Measurements from ENCODE around the gene KCNMA1. TPM values are rescaled to one million over a fixed set of nuclear protein-coding genes. Genes with fewer than 3 reads are reported as not detected.

KCNMA1 gene
- total RNA-seq, 4 donors from 2014 or later, result 4.6 to 10.5 (median 7.8) TPM

DNA sequence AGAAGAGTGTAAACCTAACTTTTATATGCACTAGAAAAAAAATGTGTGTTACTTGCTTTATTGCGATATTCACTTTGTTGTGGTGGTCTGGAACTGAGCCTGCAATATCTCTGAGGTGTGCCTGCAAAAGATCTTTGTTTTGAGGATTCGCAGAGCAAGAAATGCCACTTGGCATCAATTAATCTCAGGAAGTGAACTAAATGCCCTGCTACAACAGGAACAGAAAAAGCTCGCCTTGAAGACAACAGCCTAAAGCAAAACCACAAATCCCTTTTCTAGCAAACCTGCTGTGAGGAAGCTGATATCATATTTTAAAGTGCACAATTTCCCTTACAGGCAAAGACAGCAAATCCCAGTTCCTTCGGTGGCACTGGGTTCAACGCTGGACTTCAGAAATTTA lies 675.8 kb downstream of the KCNMA1 start:
- no peaks in the 10 kb centered on the region for H3K9me3 ChIP-seq
- H3K4me3 ChIP-seq, result no peak overlapping the region
- no peak for DNase-seq (ENCODE audit: low spot score in 2 of 2)
- no peaks in the 10 kb centered on the region for H3K27me3 ChIP-seq
- no peaks in the 10 kb centered on the region for H3K36me3 ChIP-seq
- H3K4me1 ChIP-seq, result peaks cover 3% of the 10 kb centered on the region
- H3K27ac ChIP-seq, result no peak overlapping the region
- TF ChIP-seq POLR2AphosphoS5 (IDR thresholded peaks at IDR 0.05), result no peak
- TF ChIP-seq, protein P1, sequence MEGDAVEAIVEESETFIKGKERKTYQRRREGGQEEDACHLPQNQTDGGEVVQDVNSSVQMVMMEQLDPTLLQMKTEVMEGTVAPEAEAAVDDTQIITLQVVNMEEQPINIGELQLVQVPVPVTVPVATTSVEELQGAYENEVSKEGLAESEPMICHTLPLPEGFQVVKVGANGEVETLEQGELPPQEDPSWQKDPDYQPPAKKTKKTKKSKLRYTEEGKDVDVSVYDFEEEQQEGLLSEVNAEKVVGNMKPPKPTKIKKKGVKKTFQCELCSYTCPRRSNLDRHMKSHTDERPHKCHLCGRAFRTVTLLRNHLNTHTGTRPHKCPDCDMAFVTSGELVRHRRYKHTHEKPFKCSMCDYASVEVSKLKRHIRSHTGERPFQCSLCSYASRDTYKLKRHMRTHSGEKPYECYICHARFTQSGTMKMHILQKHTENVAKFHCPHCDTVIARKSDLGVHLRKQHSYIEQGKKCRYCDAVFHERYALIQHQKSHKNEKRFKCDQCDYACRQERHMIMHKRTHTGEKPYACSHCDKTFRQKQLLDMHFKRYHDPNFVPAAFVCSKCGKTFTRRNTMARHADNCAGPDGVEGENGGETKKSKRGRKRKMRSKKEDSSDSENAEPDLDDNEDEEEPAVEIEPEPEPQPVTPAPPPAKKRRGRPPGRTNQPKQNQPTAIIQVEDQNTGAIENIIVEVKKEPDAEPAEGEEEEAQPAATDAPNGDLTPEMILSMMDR (IDR thresholded peaks at IDR 0.05), result no peak
- no peak for TF ChIP-seq POLR2A (IDR thresholded peaks at IDR 0.05)
- no peak for TF ChIP-seq EP300 (IDR thresholded peaks at IDR 0.05)
- 63% methylated on average over 5 of the region's 5 CpGs for WGBS

DNA sequence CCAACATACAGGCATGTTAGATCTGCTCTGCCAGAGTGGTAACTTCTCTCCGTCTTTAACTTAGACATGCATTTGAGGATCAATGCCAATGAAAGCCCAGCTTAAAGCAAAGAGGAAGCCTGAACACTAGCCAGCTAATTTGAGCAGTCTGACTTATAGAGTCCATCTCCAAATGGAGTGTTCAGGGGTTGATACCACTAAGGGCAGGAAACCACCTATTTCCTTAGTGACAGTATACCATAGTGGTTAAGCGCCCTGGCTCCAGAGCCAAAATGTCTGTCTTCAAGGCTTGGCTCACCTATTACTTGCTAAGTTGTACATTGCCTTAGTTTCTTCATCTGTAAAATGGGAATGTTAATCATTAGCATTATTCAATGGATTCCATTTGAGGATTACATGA lies 678.5 kb downstream of the KCNMA1 start:
- TF ChIP-seq POLR2AphosphoS5 (IDR thresholded peaks at IDR 0.05), result no peak
- TF ChIP-seq EP300 (IDR thresholded peaks at IDR 0.05), result no peak
- no peak for TF ChIP-seq POLR2A (IDR thresholded peaks at IDR 0.05)
- TF ChIP-seq, protein P1 (IDR thresholded peaks at IDR 0.05), result no peak
- Histone ChIP-seq H3K9me3 (no peaks in the 10 kb centered on the region), H3K27me3 (no peaks in the 10 kb centered on the region), H3K27ac (no peak overlapping the region), H3K36me3 (no peaks in the 10 kb centered on the region), H3K4me3 (no peak overlapping the region), H3K4me1 (peaks cover 3% of the 10 kb centered on the region)
- WGBS, result 88% methylated on average over 2 of the region's 2 CpGs
- DNase-seq (ENCODE audit: low spot score in 2 of 2), result no peak

DNA sequence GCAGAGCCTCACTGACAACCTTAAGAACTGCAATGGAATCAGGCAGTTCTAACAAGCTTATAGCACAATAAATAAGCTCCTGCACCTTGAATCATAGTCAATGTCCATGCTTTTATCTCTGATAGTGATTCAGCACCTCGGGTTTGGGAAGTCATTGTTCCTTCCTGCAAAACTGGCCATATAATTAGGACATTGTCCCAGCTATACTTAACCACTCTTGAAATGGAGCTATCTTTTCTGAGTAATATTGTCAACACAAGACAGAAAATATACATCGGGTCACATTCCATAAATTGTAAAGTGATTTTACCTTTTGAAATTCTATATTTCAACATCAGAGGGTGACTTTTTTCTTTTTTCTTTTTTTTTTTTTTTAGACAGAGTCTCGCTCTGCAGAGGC lies 682.8 kb downstream of the KCNMA1 start:
- 72% methylated on average over 3 of the region's 3 CpGs for WGBS
- Histone ChIP-seq H3K27me3 (no peaks in the 10 kb centered on the region), H3K4me1 (no peaks in the 10 kb centered on the region), H3K27ac (no peak overlapping the region), H3K9me3 (no peaks in the 10 kb centered on the region), H3K36me3 (no peaks in the 10 kb centered on the region), H3K4me3 (no peak overlapping the region)
- no peak for TF ChIP-seq POLR2A (IDR thresholded peaks at IDR 0.05)
- no peak for DNase-seq (ENCODE audit: low spot score in 2 of 2)

DNA sequence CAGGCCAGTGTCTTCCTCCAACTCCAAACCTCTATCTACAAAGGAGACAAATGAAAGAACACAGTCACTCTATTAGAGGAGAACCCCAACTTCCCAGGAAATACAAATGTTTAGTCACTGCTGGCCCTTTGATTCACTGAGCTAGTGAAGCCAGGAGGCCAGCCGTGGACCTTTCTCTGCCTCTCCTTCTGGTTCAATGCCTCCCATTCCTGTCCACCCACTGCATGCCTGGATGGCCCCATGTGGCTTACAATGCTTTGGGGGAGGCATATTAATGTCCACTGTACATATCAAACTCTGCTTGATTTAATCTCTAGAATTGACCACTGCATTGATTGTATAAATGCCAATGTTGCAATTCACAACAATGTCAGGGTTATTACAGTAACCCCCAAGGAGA lies 687.3 kb downstream of the KCNMA1 start:
- Histone ChIP-seq H3K9me3 (no peaks in the 10 kb centered on the region), H3K36me3 (no peaks in the 10 kb centered on the region), H3K4me3 (no peak overlapping the region), H3K27me3 (no peaks in the 10 kb centered on the region), H3K27ac (no peak overlapping the region), H3K4me1 (no peaks in the 10 kb centered on the region)
- TF ChIP-seq POLR2A (IDR thresholded peaks at IDR 0.05), result no peak
- TF ChIP-seq POLR2AphosphoS5 (IDR thresholded peaks at IDR 0.05), result no peak
- no peak for TF ChIP-seq EP300 (IDR thresholded peaks at IDR 0.05)
- WGBS, result 20% methylated on average over 1 of the region's 1 CpG
- DNase-seq (ENCODE audit: low spot score in 2 of 2), result no peak

DNA sequence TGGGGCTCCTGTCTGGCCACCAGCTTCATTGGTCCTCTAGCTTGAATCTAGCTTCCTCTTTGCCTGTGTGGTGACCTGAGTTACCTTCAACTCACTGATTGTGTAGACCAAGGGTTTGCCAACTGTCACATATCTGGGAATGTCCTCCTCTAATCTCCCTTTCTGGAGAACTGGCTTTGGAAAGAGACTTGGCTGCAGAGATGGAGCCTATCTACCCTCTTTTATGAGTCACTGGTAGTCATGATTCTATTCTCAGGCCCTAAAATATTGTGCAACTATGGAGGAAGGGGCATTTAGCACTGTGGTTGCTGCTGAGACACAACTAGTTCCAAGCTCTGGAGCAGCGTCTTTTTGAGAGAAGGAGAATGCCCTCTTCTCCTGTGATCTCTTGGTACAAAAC lies 691.3 kb downstream of the KCNMA1 start:
- TF ChIP-seq POLR2A (IDR thresholded peaks at IDR 0.05), result no peak
- no peak for TF ChIP-seq EP300 (IDR thresholded peaks at IDR 0.05)
- no peak for TF ChIP-seq POLR2AphosphoS5 (IDR thresholded peaks at IDR 0.05)
- TF ChIP-seq, protein P1 (IDR thresholded peaks at IDR 0.05), result no peak
- no peak for DNase-seq (ENCODE audit: low spot score in 2 of 2)
- H3K4me3 ChIP-seq, result no peak overlapping the region
- H3K9me3 ChIP-seq, result no peaks in the 10 kb centered on the region
- H3K36me3 ChIP-seq, result no peaks in the 10 kb centered on the region
- no peak overlapping the region for H3K27ac ChIP-seq
- 82% methylated on average over 1 of the region's 1 CpG for WGBS
- H3K27me3 ChIP-seq, result no peaks in the 10 kb centered on the region
- no peaks in the 10 kb centered on the region for H3K4me1 ChIP-seq

DNA sequence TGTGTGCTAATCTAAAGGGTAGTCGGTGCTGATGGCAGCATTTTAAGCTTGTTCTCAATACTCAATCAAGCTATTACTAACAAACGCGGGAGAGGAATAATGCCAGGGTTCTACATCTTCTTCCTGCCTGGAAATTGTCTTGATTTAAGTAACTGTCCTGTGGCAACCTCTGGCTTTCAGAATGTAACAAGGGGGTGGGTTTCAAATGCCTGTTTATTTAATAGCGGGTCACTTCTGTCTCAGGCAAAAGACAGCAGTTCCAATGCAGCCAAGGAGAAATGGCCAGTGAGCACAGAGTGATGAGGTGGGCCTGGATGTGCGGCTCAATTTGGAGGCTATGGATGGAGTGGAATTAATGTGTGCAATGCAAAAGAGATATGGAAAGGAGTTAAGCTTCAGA lies 692.4 kb downstream of the KCNMA1 start:
- no peak overlapping the region for H3K4me3 ChIP-seq

More for the DNA sequence above, 692.4 kb downstream of the KCNMA1 start:
- no peak overlapping the region for H3K27ac ChIP-seq
- no peaks in the 10 kb centered on the region for H3K36me3 ChIP-seq
- no peak for TF ChIP-seq POLR2A (IDR thresholded peaks at IDR 0.05)
- no peak for TF ChIP-seq POLR2AphosphoS5 (IDR thresholded peaks at IDR 0.05)
- no peak for TF ChIP-seq EP300 (IDR thresholded peaks at IDR 0.05)
- TF ChIP-seq, protein P1 (IDR thresholded peaks at IDR 0.05), result no peak
- H3K9me3 ChIP-seq, result no peaks in the 10 kb centered on the region
- no peak for DNase-seq (ENCODE audit: low spot score in 2 of 2)
- 75% methylated on average over 5 of the region's 5 CpGs for WGBS
- no peaks in the 10 kb centered on the region for H3K27me3 ChIP-seq
- H3K4me1 ChIP-seq, result no peaks in the 10 kb centered on the region
